Measurements from ENCODE around the gene PAWR.
"Not testable (repeated sequence)": the region's sequence is repeated elsewhere in the genome, so short reads cannot be mapped to it uniquely, and the experiment has no call there.

The PAWR gene

DNA sequence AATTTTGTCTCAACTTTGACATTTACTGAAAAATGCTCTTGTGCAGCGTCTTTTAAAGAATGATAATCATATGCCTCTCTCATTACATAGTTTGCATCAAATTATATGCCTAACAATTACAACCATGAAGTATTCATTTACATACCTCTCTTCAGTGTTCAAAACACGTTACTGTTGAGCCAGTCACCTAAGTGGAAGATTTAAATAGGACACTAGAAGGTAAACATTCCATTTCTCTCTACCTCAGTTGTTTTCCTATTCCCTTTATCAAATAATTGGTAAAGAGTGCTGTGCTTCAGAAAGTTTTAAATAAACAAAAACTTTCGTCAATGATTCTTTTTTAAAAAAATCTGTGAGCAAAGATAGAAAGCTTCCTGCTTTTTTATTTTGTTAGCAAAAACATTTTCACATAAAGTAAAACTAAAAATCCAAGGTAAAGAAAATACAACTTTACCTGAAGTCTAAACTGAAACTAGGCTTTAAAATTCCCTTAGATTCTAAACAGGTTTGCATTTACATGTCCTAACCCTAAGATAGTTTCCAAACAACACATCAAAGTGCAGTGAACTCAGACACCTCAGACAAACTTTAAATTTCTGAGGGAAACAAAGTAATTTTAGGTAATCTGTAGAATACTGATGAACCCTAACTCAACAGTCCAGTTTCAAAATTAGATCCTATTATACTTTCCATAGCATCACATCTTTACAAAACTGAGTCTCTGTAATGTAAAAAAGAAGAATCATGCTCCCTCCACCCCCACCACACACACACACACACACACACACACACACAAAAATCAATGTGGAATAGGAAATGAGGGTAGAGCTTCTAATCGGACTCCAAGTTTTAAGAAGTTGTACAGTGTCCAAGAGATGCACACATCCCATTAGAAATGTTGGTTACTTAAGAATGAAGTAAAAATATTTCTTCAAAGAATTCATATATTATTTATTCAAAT lies 46.2 kb downstream of the PAWR start:
- DNase-seq: no peak

DNA sequence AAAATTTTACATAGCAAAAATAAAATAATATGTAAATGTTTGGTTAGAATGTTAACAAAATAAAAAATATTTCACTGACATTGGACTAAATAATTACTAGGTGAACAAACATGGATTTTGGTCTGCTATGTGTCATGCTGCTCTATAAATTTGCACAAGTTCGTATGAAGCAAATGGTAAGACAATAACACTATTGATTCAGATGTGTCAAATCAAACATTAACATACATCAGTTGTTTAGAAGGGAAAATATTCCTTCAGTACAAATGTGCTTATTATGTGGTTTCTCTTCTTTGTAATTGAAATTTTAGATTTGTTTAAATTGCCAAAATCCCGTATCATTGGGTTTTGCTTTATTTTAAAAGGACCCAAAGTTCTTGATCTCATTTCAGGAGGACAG lies 46.9 kb downstream of the PAWR start:
- DNase-seq: no peak

DNA sequence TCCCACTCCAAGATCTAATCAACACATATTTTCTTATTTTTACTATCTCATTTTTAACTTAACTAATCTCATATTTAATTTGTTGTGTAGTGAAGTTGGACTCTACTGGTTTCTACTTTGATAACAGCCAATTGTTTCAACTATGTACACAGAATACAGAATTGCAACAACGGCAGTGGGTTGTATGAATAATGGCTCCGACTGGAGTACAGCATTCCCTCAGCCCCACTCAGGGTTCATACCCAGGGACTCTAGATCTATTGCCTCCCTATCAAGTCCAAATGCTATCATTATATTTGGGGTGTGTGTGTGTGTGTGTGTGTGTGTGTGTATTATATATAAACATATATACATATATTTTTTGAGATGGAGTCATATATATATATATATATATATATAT lies 52.3 kb downstream of the PAWR start:
- no peak for DNase-seq

DNA sequence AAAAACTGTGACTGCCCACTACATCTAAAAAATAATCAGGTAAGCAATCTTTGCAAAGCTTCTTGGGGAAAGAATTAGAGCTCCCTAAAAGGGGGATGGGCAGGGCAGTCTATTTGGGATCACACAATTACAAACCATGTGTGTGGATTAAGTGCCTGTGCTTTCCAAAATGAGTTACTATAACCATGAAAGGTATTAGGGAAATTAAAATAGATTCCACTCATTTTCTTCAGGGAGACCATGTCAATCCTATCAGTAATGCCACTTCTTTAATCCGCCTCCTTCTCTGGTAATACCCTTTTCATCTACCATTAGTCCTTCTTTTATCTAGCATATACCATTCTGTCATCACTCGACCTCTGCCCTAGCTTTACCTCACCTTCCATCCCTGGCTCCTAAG lies 53.7 kb downstream of the PAWR start:
- DNase-seq: no peak

DNA sequence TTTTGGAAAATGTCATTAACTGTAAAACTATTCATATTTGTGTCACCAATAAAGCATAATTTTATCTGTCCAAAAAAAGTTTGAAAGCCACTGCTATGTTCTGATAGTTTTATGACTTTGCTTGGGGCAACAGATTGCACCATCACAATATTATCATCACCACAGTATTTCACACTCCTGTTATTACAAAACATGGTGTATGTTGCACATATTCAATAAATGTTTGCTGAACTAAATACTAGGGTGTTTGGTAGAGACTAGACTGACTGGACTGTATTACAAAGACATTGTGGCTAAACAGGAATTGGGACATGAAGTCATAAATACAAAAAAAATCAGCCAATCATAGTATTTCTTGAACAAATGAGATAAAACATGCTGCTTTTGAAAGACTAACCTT lies 55.1 kb downstream of the PAWR start:
- DNase-seq: no peak

DNA sequence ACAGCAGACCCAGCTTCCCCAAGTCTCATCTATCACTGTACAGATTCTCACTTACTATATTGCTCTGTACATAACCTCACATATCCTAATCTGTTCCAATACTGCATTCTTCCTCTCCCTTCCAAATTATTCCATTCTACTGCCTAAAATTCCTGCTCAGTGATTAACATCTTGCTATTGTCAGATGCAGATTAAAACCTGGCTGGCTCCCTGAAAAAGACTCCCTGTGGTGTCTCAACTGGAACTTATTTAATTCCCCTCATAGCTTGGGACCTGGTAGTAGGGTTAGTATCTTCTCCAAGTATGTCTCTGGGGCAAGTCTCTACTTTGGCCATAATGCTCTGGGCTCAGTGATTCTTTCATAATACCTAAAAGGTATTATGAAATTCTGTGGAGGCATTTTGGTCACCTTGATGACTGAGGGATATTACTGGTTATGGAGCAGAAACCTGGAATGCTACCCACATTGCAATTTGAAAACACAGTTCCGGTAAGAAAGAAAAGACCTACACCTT lies 55.8 kb downstream of the PAWR start:
- no peak for DNase-seq

DNA sequence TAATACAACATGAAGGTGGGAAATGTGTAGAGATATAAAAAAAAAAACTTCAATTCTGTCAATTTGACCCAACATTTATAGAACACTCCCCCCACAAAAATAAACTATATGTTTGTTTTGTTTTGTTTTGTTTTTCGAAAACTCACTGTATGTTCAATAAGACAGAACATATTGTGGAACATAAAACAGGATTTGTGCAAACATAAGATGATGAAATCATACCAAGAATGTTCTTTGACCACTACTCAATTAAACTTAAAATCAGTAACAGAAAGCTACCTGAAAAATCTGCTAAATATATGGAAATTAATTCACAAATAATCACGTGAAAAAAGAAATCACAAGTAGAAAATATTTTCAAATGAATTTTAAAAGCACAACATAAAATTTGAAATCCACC lies 61.2 kb downstream of the PAWR start:
- DNase-seq: no peak

DNA sequence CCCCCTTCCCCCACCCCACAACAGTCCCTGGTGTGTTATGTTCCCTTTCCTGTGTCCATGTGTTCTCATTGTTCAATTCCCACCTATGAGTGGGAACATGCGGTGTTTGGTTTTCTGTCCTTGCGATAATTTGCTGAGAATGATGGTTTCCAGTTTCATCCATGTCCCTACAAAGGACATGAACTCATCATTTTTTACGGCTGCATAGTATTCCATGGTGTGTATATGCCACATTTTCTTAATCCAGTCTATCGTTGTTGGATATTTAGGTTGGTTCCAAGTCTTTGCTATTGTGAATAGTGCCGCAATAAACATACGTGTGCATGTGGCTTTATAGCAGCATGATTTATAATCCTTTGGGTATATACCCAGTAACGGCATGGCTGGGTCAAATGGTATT lies 64.0 kb downstream of the PAWR start:
- DNase-seq: not testable (repeated sequence)

DNA sequence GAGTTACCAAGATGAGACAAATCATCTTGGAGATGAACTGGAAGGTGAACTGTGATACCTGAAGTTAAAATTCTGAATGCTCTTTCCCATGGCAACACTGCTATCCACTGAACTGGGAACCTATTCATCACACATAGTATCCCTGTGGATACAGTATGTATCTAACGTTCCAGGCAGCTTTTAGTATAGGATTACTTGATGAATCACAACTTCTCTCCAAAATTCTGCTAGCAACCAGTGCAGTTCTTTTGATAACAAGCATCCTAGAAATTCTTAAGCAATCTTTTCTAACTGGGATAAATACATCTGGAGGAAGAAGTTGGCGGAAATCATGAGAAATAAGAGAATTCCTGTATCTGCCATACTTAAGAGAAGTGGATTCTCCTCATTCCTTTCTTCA lies 66.4 kb downstream of the PAWR start:
- DNase-seq: no peak

DNA sequence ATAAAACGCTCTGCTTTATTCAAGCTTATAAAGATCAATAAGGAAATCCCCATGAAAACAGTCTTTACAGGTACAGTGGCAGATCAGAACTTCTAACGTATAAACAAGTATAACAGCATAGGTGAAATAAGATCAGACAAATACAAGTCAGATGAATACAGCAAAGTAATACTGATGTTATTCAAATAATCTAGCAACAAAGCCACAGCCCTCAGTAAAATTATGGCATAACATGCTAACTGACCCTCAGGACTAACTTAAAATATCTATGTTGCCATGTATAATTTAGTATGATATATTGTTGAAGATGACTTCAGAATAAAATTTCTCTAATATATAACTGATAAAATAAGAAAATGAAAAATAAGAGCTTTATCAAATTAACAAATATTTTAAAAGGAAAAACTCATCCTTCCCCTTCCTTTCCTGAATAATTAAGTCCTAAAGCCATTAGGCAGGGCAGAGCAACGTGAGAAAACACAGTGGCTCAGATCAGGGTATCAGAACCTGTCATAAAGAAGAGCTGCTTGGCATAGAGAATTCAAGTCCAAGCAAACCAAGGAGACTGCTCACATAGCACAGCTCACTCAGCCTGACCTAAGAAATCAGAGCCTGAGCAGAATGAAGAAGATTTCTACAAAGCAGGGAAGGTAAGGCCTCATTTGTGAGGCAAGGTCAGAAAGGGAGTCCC lies 70.7 kb downstream of the PAWR start:
- no peak for DNase-seq

DNA sequence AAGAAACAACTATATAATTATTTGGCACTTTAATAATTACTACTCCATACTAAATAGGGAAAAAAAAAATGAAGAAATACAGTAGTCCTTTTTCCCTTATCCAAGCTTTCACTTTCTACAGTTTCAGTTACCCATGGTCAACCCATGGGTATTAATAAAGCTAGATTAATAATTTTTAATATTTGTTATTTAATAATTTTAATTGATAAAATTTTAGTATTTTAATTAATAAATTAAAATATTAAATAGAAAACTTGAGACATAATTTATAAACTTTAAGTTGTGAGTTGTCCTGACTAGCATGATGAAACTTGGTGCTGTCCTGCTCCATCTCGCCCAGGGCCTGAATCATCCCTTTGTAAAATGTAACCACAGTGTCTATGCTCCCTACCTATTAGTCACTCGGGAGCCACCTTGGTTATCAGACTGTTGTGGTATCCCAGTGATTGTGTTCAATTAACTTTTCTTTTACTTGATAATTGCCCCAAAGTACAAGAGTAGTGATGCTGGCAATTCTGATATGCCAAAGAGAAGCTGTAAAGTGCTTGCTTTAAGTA lies 71.8 kb downstream of the PAWR start:
- DNase-seq: no peak

DNA sequence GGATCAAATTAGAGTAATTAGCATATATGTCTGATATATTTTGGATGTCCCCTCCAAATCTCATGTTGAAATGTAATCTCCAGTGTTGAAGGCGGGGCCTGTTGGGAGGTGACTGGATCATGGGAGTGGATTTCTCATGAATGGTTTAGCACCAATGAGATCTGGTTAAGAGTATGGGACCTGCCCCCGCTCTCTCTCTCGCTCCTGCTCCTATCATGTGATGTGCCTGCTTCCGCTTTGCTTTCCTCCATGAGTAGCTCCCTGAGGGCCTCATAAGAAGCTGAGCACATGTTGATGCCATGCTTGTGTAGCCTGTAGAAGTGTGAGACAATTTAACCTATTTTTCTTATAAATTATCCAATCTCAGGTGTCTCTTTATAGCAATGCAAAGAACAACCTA lies 73.1 kb downstream of the PAWR start:
- DNase-seq: no peak

DNA sequence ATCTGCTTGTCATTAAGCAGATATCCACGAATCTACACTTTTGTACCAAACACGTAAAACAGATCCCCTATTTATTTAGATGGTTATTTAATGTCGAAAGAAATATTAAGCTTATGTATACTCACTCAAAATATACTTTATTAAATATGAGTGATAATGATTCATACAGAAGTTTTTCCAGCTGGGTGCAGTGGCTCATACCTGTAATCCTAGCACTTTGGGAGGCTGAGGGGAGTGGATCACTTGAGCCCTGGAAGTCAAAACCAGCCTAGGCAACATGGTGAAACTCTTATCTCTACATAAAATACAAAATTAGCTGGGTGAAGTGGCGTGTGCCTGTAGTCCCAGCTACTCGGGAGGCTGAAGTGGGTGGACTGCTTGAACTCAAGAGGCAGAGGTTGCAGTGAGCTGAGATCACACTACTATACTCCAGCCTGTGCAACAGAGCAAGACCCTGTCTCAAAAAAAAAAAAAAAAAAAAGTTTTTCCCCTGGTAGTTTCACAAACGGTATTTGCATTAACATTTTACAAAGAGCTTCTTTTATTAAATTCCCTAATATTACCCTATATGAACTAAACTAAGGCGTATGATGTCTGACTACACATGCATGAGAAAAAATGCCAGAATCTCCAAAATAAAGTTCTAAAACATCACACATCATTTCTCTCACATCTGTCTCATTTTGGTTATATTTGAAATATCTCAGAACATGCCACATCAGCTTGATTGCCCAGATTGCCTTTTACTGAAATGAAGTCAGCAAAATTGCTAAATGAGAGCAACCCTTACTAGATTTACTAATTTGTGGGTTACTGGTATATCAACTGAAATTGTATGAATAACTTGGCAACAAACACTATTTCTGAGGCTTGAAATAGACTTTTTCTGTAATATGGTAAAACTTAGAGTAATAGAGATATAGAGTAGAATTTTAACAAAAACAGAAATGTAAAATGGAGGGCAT lies 74.9 kb downstream of the PAWR start:
- DNase-seq: no peak

DNA sequence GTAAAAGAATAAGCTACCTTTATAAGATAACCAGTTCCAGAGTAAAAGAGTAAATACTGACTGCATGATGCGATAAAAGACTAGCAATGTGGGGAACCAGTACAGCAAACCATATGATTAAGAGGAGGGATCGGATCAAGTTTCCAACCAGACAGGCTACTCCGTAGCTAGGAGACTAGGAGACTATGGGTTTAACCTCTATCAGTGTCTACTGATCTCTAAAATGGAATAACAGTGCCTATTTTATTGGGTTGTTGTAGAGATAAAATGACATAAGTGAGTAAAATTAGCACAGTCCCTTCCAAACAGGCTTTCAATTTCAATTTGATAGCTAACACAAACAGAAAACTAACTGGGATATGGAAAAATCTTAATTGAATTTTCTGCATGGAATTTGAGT lies 76.0 kb downstream of the PAWR start:
- DNase-seq: no peak

DNA sequence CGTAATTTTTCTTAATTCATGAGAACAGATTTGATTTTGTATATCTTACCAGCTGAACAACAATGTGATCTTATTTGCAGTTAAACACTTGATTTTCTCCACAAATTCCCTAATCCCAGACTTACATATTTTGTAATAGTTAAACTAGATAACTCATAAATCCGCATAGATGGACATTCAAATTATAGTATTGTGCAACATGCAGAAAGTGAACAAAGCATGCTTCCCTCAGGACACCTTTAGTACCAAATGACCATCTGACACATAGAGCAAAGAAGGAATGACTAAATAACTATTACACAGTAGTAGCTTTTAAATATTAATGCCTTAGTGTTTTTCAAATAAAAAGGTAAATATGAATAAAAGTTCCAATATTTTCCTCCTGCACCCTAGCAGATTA lies 88.9 kb downstream of the PAWR start:
- no peak for DNase-seq

DNA sequence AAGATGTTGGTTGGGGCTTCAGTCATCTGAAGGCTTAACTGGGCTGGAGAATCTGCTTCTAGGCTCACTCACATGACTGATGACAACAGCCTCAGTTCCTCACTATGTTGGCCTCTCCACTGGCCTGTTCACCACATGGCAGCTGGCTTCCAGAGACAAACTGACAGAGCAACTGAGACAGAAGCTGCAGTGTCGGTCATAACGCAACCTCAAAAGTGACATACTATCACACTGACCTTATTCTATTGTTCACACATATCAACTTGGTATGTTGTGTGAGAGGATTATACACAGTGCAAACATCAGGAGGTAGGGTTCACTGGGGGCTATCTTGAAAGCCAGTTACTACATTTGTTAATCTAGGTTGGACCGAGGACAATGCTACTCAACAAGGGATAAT lies 92.9 kb downstream of the PAWR start:
- no peak for DNase-seq

DNA sequence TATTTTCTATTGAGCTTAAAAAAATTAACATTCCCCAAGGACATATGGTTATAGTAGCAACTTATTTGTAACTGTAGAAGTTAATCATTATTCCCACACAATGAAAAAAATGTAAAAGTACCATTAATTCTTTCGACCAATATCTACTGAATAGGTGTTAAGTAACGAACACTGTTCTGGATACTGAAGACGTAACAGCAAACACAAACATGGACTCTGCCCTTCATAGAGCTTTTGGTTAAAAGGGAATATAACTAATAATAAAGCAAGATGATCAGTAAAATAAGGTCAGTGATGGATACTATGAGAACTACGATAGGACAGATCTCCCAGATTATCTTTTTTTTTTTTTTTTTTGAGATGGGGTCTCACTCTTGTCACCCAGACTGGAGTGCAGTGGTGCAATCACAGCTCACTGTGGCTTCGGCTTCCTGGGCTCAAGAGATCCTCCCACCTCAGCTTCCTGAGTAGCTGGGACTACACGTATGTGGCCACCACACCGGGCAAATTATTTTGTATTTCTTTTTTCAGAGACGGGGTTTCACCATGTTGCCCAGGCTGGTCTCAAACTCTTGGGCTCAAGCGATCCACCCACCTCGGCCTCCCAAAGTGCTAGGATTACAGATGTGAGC lies 93.9 kb downstream of the PAWR start:
- DNase-seq: no peak

DNA sequence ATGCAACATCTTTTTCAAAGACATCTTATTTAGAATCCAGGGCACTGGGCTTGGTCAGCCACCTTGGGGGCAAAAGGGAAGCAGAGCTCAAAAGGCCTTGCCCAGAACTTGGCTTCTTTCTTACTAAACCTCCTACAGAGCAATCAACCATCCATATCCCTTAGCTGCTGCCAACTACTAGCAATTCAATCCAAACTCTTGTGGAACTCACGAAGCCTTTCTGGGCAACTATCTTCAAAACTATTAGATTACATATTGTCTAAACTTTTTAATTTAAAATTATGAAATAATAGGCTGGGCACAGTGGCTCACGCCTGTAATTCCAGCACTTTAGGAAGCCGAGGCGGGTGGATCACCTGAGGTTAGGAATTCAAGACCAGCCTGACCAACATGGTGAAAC lies 95.5 kb downstream of the PAWR start:
- DNase-seq: no peak

DNA sequence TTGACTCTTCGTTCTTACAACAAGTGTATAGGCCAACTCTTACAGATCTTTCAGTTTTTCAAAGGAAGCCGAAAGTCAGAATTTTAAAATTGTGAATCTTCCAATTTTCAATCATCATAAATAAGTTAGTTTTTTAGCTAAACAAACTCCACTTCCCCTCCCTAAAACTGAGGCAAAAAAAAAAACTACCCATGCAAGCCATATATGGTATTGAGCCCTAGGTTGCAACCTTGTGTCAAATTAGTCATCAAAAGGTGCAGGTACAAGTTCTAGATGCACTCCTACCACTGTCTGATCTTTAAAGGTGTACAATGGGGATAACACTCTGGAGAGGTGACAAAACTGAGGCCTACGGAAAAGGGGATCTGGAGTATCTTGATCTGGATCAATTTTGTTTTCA lies 97.9 kb downstream of the PAWR start:
- no peak for DNase-seq

DNA sequence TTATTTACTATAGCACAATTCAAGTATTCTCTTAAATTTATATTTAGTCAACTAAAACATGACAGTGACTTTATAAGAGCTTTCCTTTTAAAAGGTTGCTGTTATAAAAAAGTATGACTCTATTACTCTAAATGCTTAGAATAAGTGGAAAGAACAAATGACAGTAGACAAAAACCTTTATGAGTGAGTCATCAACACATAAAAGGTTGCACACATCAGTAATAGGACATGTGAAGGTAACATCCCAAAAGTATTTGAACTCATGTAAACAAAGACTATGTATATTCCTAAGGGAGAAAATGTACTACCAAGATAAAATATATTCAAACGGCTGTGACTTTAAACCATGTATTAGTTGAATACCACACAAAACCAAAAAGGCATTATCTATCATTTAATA lies 98.8 kb downstream of the PAWR start:
- DNase-seq: no peak

DNA sequence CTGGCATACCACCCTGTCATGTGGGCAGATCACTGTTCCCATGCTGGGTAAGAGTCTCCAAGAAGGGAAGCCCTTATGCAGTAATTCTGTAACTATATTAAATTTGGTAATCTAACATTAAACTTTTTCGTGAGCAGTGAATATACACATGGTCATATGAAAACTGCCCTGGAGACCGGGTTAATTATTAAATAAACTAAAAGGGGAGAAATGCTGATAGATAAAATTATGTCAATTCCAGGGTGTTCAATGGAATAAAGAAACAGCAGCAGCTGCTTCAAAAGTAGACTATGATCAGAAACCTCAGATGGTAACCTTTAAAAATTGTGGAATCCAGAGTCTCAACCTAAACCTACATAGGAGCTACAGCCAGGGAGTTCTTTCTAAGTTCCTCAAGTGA lies 100.0 kb downstream of the PAWR start:
- DNase-seq: no peak

DNA sequence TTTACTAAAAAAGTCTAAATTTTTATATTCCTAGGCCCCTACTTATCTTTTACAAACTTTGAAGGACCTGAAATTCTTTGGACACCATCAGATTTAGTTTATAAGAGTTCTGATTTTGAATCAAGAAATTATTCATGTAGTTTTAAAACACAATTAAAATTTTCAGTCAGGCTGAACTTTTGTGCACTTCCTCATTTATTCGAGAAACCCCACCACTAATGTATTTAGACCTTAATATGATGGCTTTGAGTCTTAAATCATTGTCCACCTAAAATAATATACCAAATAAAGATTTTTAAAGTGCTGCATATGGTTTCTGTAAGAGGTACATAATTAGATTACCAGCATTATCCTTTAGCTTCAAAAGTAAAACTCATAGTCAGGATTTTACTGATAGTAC lies 103.4 kb downstream of the PAWR start:
- DNase-seq: no peak

Measured in NCI-H1694 (cell line).